Measurements from ENCODE around the gene DRAXIN.

DNA sequence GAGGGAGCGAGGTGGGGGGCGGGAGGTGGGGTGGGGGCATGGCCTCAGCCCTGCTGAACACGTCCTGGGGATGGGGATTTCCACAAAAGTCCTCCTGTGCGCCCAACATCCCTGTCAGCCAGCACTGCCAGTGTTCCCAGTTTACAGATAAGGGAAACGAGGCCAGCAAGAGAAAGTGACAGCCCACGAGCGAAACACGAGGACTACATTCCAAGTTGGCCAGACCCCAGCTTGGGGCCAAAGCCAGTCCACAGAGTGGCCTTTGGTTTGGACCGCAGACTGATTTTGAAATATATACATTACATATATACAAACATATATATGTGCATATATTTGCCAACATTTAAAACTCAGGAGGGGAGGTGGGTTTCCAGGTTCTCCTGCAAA, 42.3 kb upstream of the DRAXIN start:
- TF ChIP-seq CTCF (IDR thresholded peaks at IDR 0.05; ENCODE audit: extremely low read depth in 1 of 2, insufficient read depth in 1 of 2, low read depth in 1 of 2, low read length in 2 of 2) (no peak), EZH2 (IDR thresholded peaks at IDR 0.05; ENCODE audit: borderline replicate concordance, low read depth, low read length, severe bottlenecking) (no peak), POLR2A (IDR thresholded peaks at IDR 0.05; ENCODE audit: low read depth, low read length) (no peak), FOS (IDR thresholded peaks at IDR 0.05; ENCODE audit: borderline replicate concordance, insufficient read depth, low read length) (no peak)
